Measurements from ENCODE around the gene EFCAB9.

Gene EFCAB9

DNA sequence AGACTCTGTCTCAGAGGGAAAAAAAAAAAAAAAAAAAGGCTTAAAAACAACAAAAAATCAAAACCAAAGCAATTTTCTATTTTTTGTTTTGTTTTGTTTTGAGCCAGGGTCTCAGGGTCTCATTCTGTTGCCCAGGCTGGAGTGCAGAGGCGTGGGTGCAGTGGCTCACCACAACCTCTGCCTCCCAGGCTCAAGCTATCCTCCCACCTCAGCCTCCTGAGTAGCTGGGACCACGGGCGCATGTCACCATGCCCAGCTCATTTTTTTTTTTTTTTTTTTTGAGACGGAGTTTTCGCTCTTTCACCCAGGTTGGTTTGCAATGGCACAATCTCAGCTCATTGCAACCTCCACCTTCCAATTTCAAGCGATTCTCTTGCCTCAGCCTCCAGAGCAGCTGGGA lies 11.7 kb upstream of the EFCAB9 start:
- POLR2A ChIA-PET: interaction anchor here (0.6 kb wide), 1 partner anchor 94 kb away, joined by 6 read pairs; no protein-coding TSS in a partner anchor
- DNase-seq (ENCODE audit: low read depth, low spot score): no peak
- CTCF ChIA-PET: interaction anchor here (0.6 kb wide), 2 partner anchors 36 to 48 kb away, joined by 3 to 4 read pairs; no protein-coding TSS in a partner anchor
- TF ChIP-seq CTCF (IDR thresholded peaks at IDR 0.05; ENCODE audit: insufficient read depth, low read length, missing control alignments): no peak
- H3K4me3 ChIP-seq (ENCODE audit: low read depth, low read length): no peak overlapping the region

- no peak for TF ChIP-seq CTCF (IDR thresholded peaks at IDR 0.05; ENCODE audit: insufficient read depth, low read length, missing control alignments)
- CTCF ChIA-PET: interaction anchor here (0.8 to 1.2 kb wide), 6 partner anchors 9 to 177 kb away, joined by 3 read pairs; partner anchors contain the start of gene FBXW11
- POLR2A ChIA-PET: no interaction called here
- H3K4me3 ChIP-seq (ENCODE audit: low read depth, low read length): no peak overlapping the region
- no peak for DNase-seq (ENCODE audit: low read depth, low spot score)
Measured at GRCh38 chr5:172183881-172184280, 10.1 kb upstream of the EFCAB9 start.

DNA sequence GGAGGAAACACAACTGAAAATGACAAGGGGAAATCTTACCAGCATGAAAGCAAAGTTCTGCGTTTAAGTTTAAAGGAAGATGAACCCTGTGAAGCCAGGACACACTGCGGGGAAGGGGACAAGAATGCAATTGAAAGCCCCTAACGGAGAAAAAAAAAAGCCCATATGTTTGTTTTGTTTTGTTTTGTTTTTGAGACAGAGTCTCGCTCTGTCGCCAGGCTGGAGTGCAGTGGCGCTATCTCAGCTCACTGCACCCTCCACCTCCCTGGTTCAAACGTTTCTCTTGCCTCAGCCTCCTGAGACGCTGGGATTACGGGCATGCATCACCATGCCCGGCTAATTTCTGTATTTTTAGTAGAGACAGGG lies 8.9 kb upstream of the EFCAB9 start:
- CTCF ChIA-PET: no interaction called here
- H3K4me3 ChIP-seq (ENCODE audit: low read depth, low read length): no peak overlapping the region
- TF ChIP-seq CTCF (IDR thresholded peaks at IDR 0.05; ENCODE audit: insufficient read depth, low read length, missing control alignments): no peak
- no peak for DNase-seq (ENCODE audit: low read depth, low spot score)
- POLR2A ChIA-PET: interaction anchor here (1.0 kb wide), 1 partner anchor 89 kb away, joined by 3 read pairs; no protein-coding TSS in a partner anchor

DNA sequence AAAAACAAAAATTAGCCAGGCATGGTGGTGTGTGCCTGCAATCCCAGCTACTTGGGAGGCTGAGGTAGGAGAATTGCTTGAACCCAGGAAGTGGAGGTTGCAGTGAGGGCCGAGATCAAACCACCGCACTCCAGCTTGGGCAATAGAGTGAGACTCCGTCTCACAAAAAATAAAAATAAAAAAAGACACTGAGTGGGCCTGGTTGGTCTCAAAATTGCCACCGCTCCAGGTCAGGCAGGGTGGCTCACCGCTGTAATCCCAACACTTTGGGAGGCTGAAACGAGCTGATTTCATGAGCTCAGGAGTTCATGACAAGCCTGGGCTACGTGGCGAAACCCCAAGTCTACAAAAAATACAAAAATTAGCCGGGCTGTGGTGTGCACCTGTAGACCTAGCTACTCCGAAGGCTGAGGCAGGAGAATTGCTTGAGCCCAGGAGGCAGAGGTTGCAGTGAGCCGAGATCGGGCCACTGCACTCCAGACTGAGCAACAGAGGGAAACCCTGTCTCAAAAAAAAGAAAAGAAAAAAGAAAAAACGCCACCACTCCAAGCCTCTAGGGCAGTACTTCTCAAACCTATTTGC lies 7.8 kb upstream of the EFCAB9 start:
- CTCF ChIA-PET: interaction anchor here (0.9 to 5.4 kb wide), 5 partner anchors 10 to 275 kb away, joined by 3 to 114 read pairs (median 3); no protein-coding TSS in a partner anchor
- TF ChIP-seq CTCF (IDR thresholded peaks at IDR 0.05; ENCODE audit: insufficient read depth, low read length, missing control alignments): no peak
- peak overlapping the region; percentile 93 for H3K4me3 ChIP-seq (ENCODE audit: low read depth, low read length)
- POLR2A ChIA-PET: interaction anchor here (0.6 to 3.0 kb wide), 6 partner anchors 13 to 90 kb away, joined by 3 to 14 read pairs (median 4); no protein-coding TSS in a partner anchor
- no peak for DNase-seq (ENCODE audit: low read depth, low spot score)

DNA sequence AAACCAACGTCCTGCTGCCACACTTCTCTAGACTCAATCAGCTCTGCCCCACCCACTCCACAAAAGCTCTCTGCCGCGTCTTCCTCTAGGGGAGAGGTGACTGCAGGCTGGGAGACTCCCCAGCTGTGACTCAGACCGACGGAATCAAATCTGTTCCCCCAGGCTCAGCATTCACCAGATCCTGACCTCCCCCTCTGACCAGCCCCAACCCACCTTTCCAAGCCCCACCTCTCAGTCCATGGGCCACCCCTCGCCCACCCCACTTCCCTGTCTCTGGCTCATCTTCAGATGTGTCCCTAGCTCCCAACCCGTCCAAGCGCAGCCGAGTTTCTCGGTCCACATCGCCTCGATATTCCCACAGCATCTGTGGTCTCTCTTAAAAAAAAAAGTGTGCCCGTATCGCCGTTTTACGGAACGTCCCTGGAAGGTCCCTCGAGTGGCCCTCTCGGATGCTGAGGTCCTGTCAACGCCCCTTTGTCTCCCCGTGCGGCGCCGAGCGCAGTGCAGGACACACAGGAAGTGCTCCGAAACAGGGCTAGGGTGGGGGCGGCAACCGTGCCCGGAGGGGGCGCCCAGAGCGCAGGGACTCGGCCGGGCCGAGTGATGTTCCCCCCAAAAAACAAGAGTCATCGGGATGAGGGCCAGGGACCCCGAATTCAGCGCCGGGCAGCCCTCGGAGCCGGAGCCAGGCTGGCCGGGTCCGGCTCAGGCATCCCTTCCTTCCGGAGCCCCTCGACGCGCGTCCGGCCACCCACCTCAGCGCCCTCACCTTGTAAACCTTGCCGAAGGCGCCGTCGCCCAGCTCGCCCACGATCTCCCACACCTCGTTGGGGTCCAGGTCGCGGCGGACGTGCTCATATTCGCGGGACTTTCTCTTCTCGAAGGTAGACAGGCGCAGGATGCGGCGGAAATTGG lies 6.6 kb upstream of the EFCAB9 start:
- ChIA-PET POLR2A (interaction anchor here (0.6 to 3.0 kb wide), 8 partner anchors 14 to 123 kb away, joined by 3 to 14 read pairs (median 4); no protein-coding TSS in a partner anchor), CTCF (interaction anchor here (0.5 to 5.4 kb wide), 26 partner anchors 8 to 276 kb away, joined by 3 to 114 read pairs (median 12); no protein-coding TSS in a partner anchor)
- TF ChIP-seq CTCF (IDR thresholded peaks at IDR 0.05; ENCODE audit: insufficient read depth, low read length, missing control alignments): peak; percentile 17
- H3K4me3 ChIP-seq (ENCODE audit: low read depth, low read length): peak overlapping the region; percentile 93
- DNase-seq (ENCODE audit: low read depth, low spot score): peak; percentile 23

Data from AG04449 (cell line).